ENCODE results near the gene ZNF773.

DNA sequence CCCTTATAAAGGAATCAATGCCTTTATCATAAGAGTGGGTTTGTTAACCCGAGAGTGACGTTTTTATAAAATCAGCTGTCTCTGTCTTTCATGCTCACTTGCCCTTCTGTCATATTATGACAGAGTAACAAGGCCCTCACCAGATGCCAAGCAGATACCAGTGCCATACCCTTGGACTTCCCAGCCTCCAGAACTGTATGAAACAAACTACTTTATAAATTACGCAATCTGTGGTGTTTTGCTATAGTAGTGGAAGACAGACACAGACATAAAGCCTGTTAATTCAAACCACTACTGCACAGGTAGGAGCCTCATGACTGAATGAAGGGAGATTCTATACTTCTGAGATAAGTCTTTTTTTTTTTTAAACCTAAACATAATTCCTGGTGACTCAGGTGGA, 47.4 kb upstream of the ZNF773 start:
- TF ChIP-seq, protein P1, sequence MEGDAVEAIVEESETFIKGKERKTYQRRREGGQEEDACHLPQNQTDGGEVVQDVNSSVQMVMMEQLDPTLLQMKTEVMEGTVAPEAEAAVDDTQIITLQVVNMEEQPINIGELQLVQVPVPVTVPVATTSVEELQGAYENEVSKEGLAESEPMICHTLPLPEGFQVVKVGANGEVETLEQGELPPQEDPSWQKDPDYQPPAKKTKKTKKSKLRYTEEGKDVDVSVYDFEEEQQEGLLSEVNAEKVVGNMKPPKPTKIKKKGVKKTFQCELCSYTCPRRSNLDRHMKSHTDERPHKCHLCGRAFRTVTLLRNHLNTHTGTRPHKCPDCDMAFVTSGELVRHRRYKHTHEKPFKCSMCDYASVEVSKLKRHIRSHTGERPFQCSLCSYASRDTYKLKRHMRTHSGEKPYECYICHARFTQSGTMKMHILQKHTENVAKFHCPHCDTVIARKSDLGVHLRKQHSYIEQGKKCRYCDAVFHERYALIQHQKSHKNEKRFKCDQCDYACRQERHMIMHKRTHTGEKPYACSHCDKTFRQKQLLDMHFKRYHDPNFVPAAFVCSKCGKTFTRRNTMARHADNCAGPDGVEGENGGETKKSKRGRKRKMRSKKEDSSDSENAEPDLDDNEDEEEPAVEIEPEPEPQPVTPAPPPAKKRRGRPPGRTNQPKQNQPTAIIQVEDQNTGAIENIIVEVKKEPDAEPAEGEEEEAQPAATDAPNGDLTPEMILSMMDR (IDR thresholded peaks at IDR 0.05; ENCODE audit: low read depth, low read length) = no peak
- no peak for TF ChIP-seq EZH2phosphoT487 (IDR thresholded peaks at IDR 0.05; ENCODE audit: low read depth)

Data from OCI-LY3 (cell line).